ENCODE measurements around the gene SMOC1.

The SMOC1 gene

DNA sequence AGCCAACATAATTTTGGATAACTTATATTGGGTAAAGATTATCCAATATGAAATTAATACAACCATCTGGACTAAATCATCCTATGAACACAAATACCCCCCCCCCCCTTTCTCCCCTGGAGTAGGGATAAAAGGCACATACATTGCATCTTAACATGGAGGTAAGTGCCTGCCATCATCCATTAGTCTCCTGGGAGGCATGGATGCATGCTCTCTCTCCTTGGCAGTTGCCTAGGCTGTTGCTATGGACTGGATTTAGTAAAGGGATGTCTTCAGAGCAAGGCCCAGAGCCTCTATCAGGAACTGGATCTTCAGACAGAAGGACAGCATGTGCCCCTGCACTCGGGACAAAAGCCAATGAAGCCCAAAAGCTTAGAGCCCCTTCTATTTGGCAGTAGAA lies 40.6 kb downstream of the SMOC1 start:
- no peak for DNase-seq
- Mint-ChIP-seq H3K4me3 (no peak overlapping the region), H3K27me3 (ENCODE audit: low read depth, poor library complexity) (peaks cover 2% of the 10 kb centered on the region), H3K36me3 (ENCODE audit: low read depth) (peaks cover 36% of the 10 kb centered on the region), H3K9me3 (no peaks in the 10 kb centered on the region), H3K4me1 (peaks cover 67% of the 10 kb centered on the region), H3K27ac (no peak overlapping the region)
- no peak for TF ChIP-seq CTCF (IDR thresholded peaks at IDR 0.05)

GRCh38 chr14:69921052-69921451 lies 41.8 kb downstream of the SMOC1 start:
- Mint-ChIP-seq H3K9me3 (no peaks in the 10 kb centered on the region), H3K36me3 (ENCODE audit: low read depth) (peaks cover 25% of the 10 kb centered on the region), H3K27ac (peak overlapping the region; percentile 22), H3K27me3 (ENCODE audit: low read depth, poor library complexity) (no peaks in the 10 kb centered on the region), H3K4me3 (no peak overlapping the region), H3K4me1 (peaks cover 64% of the 10 kb centered on the region)
- no peak for TF ChIP-seq CTCF (IDR thresholded peaks at IDR 0.05)
- no peak for DNase-seq

- Mint-ChIP-seq H3K4me1 (peaks cover 64% of the 10 kb centered on the region), H3K27ac (no peak overlapping the region), H3K4me3 (no peak overlapping the region), H3K36me3 (ENCODE audit: low read depth) (peaks cover 17% of the 10 kb centered on the region), H3K27me3 (ENCODE audit: low read depth, poor library complexity) (no peaks in the 10 kb centered on the region), H3K9me3 (no peaks in the 10 kb centered on the region)
- DNase-seq = no peak
- TF ChIP-seq CTCF (IDR thresholded peaks at IDR 0.05) = no peak
These were observed 43.0 kb downstream of the SMOC1 start for GRCh38 chr14:69922198-69922597.

DNA sequence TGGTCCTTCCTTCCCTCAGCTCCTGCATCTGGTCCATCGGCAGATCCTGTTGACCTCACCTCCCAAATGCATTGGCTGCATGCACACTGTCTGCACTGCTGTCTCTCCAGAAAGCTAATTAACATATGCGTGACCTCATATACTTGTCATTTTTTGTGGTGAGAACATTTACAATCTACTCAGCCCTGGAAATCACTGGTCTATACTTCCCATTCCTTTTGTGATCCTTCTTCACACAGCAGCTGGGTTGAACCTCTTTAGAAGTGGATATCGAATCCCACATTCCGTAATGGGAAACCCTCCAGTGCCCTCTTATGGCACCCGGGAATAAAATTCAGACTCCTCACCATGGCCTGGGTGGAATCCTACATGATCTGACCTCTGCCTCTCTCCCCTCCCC lies 45.0 kb downstream of the SMOC1 start:
- no peak for TF ChIP-seq CTCF (IDR thresholded peaks at IDR 0.05)
- DNase-seq = no peak
- Mint-ChIP-seq H3K27me3 (ENCODE audit: low read depth, poor library complexity) (no peaks in the 10 kb centered on the region), H3K36me3 (ENCODE audit: low read depth) (peaks cover 17% of the 10 kb centered on the region), H3K4me3 (no peak overlapping the region), H3K9me3 (no peaks in the 10 kb centered on the region), H3K27ac (no peak overlapping the region), H3K4me1 (peaks cover 77% of the 10 kb centered on the region)

GRCh38 chr14:69928111-69928523 lies 48.9 kb downstream of the SMOC1 start:
- DNase-seq = no peak
- H3K4me1 Mint-ChIP-seq = peaks cover 88% of the 10 kb centered on the region
- peak overlapping the region; percentile 97 for H3K27ac Mint-ChIP-seq
- H3K27me3 Mint-ChIP-seq (ENCODE audit: low read depth, poor library complexity) = peaks cover 9% of the 10 kb centered on the region
- no peak for TF ChIP-seq CTCF (IDR thresholded peaks at IDR 0.05)
- H3K9me3 Mint-ChIP-seq = no peaks in the 10 kb centered on the region
- peaks cover 16% of the 10 kb centered on the region for H3K36me3 Mint-ChIP-seq (ENCODE audit: low read depth)
- H3K4me3 Mint-ChIP-seq = no peak overlapping the region

GRCh38 chr14:69930780-69931379 lies 51.7 kb downstream of the SMOC1 start:
- Mint-ChIP-seq H3K36me3 (ENCODE audit: low read depth) (peaks cover 11% of the 10 kb centered on the region), H3K4me1 (peaks cover 84% of the 10 kb centered on the region), H3K27ac (no peak overlapping the region), H3K9me3 (no peaks in the 10 kb centered on the region), H3K4me3 (no peak overlapping the region), H3K27me3 (ENCODE audit: low read depth, poor library complexity) (peaks cover 9% of the 10 kb centered on the region)
- no peak for DNase-seq
- TF ChIP-seq CTCF (IDR thresholded peaks at IDR 0.05) = no peak
